Measurements from ENCODE around the gene ILDR2.
A peak's percentile ranks its signal among the peaks of the same experiment; 100 is the strongest.

ILDR2 gene

DNA sequence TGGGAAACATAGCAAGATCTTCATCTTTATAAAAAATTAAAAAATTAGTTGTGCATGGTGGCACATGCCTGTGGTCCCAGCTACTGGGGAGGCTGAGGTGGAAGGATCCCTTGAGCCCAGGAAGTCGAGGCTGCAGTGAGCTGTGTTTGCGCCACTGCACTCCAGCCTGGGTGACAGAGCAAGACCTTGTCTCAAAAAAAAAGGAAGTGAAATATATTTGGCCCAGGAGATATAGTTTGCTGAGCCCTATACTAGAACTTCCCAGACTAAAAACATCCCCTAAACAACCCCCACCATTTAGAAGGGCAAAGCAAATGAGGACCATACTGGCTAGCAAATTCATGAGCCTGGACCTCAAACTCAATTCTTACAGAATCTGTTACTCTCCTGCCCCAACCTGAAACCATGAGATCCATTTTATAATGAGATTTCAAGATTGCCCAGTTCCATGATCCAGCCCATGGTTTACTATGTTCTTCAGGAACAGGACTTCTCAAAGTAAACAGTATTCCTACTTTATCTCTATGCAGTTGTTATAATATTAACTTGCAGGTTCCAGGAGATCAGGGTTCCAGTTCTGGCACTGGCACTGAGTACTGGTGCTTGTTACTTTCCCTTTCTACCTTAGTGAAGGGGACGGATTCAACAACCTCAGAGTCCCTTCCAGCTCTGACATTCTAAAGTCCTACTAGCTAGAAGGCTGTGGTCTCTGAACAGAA, 50.4 kb downstream of the ILDR2 start:
- no peak for DNase-seq (ENCODE audit: low read depth)

GRCh38 chr1:166920561-166921475, 54.5 kb downstream of the ILDR2 start:
- no peak for DNase-seq (ENCODE audit: low read depth)

DNA sequence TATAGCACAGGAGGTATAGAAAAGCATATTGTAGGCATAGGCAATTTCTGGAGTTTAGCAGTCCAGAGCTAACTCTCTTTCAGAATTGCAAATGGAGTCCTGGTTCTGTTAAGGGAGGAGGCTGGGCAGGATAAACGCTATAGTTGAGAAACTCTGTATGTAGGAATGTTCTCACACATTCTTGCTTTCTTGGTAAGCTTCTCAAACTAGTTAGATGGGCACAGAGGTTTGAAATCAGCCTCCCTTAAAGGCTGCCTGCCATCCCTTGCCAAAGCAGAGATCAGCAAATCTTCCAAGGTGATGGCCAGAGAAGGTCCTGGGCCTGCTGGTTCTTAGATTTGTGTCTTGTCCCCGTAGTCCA, 56.4 kb downstream of the ILDR2 start:
- no peak for DNase-seq (ENCODE audit: low read depth)

GRCh38 chr1:166918088-166918955, 57.0 kb downstream of the ILDR2 start:
- no peak for DNase-seq (ENCODE audit: low read depth)

- no peak for DNase-seq (ENCODE audit: low read depth)
These were observed 59.4 kb downstream of the ILDR2 start for GRCh38 chr1:166915941-166916340.

GRCh38 chr1:166915042-166915441, 60.3 kb downstream of the ILDR2 start:
- no peak for DNase-seq (ENCODE audit: low read depth)

GRCh38 chr1:166914111-166914510, 61.2 kb downstream of the ILDR2 start:
- DNase-seq (ENCODE audit: low read depth): no peak

- DNase-seq (ENCODE audit: low read depth): no peak
These were observed 63.7 kb downstream of the ILDR2 start for GRCh38 chr1:166911624-166912023.

DNA sequence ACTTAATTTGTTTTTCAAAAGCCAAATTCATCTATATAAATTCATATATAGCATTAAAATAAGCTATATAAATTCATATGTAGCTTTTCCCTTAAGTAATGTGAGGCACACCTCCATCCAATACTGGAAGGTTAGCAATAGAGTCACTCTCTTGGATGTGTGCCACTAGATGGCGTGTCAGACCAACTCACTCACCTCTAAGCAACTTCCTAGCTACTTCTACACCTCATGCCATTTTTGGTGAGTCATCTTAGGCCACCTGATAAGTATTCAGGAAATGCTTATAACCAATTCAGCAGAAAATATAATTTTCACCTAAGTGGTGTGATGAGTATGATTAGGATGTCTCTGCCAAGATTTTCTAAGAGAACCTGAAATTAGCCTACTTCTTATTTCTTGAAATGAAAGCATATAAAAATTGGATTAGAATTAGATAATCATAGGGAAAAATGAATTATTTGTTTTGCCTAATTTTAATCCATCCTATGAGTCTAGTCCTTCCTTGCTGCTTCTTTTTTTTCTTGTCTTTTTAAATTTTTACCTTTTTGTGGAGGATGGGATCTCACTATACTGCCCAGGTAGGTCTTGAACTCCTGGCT, 64.8 kb downstream of the ILDR2 start:
- peak; percentile 48 for DNase-seq (ENCODE audit: low read depth)

DNA sequence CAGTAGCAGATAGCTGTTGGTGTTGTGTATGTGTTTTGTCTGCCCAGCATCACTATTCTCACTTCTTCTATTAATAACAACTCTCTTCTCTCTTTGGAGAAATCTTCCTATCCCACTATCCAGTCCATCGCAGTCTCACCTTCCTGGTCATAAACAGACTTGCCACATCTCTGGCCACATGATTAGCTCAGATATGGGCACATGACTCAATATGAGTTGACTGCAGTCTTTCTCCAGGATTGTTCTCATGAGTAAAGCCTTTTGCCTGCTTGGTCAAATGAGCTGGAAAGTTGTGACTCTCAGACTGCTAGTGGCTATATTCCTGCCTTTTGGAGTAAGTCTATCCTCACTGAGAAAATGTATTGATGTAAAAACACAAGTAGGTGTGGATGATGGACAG, 66.4 kb downstream of the ILDR2 start:
- no peak for DNase-seq (ENCODE audit: low read depth)

DNA sequence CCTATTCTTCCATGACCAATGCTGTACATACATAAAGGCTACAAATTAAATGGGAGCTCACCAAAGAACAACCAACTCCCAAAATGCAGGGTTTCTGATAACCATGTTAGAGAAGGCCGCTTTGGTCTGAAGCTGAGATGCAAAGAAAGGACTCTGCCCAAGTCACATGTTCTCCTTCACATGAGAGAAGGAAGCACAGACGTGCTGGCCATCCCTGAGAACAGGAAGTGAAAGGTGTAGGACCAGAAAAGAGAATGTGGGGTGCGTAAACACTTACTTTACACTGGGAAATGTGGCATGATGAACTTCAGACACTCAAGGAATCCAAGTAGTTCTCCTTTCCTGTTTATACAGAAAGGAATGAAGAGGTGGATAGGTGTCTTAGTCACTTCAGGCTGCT, 67.6 kb downstream of the ILDR2 start:
- no peak for DNase-seq (ENCODE audit: low read depth)

GRCh38 chr1:166907051-166907450, 68.3 kb downstream of the ILDR2 start:
- no peak for DNase-seq (ENCODE audit: low read depth)

- no peak for DNase-seq (ENCODE audit: low read depth)
These were observed 68.7 kb downstream of the ILDR2 start for GRCh38 chr1:166906647-166907046.

GRCh38 chr1:166905900-166906299, 69.4 kb downstream of the ILDR2 start:
- no peak for DNase-seq (ENCODE audit: low read depth)

DNA sequence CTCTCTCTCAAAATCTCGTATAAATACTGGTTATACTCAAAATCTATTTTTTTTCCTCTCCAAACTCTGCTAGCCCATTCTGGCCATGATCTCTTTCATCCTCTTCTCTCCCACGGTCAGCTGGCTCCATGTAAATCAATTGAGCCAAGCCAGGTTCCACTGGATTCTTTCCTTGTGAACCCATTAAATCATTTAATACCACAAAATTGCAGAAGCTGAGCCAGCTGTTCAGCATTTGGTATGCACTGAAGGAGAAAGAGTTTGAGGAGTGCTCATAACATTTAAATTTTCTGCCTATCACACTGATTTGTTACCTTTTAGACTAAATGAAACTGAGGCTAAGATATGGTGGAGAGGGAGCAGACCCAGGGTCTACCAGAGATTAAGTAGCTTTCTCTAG, 70.2 kb downstream of the ILDR2 start:
- no peak for DNase-seq (ENCODE audit: low read depth)

DNA sequence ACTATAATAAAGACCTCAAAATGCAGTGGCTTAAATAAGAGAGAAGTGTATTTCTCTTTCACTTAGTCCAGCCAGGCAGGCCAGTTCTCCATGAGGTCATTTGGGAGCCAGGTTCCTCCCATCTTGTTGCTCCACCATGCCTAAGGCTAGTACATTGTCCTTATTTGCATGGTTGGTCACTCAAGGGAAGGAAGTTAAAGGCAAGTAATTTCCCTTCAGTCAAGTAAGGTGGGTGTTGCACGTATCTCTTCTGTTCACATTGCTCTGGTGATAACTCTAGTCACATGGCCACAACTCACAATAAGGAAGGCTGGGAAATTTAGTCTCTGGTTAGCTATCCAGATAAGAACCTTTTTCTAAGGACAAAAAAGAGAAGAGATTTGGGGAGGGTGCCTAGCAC, 72.1 kb downstream of the ILDR2 start:
- no peak for DNase-seq (ENCODE audit: low read depth)

- no peak for DNase-seq (ENCODE audit: low read depth)
These were observed 73.1 kb downstream of the ILDR2 start for GRCh38 chr1:166902279-166902678.

GRCh38 chr1:166900987-166901386, 74.4 kb downstream of the ILDR2 start:
- no peak for DNase-seq (ENCODE audit: low read depth)

GRCh38 chr1:166899769-166900168, 75.6 kb downstream of the ILDR2 start:
- DNase-seq (ENCODE audit: low read depth): no peak

DNA sequence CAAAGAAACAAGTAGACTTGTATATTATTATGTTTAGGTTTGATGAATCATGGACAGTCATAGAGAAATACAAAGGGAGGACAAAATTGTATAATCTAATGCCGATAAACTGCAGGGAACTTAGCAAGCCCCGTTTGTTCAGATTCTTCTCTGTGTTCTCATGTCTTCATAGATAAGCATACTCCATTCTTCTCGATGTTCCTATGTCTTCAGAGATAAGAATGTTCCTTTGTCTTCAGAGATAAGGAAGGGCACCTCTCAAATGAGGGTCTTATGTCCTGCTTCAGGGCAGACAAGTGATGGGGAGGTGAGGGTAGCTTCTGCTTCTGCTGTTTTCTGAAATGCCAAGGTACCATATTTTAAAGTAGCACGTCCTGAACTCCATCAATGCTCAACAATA, 79.6 kb downstream of the ILDR2 start:
- no peak for DNase-seq (ENCODE audit: low read depth)

- no peak for DNase-seq (ENCODE audit: low read depth)
These were observed 85.6 kb downstream of the ILDR2 start for GRCh38 chr1:166889776-166890175.

Data from stimulated activated CD8-positive, alpha-beta memory T cell treated with anti-CD3 and anti-CD28 coated beads, Interleukin-15, amount 100 ng/mL, for 1 hour (primary cell).